G401 (cell line): Measurements from ENCODE around the gene CMTR2. TPM values are rescaled to one million over a fixed set of nuclear protein-coding genes. Genes with fewer than 3 reads are reported as not detected.

Experiments used
- total RNA-seq: library from RNA; depleted of rRNA; stranded (reverse); fragments of >200 nt; shearing (Covaris generic); gene quantifications from 2 replicates; pipeline ENCODE4 v1.2.3, GENCODE V29; 2014; rRNA removed

Gene CMTR2
- total RNA-seq, 1 experiment from 2014 or later = 16.1 TPM

Other genes with a start within 250 kb of the CMTR2 start
- gene HYDIN, start 58.7 kb downstream of the CMTR2 start, total RNA-seq = not detected in 2 replicates
- 0.14 TPM in 1 of 2 replicates, not detected in the other for gene CALB2, start 69.3 kb upstream of the CMTR2 start, total RNA-seq
- not detected in 2 replicates for gene TLE7, start 152.7 kb upstream of the CMTR2 start, total RNA-seq
- 8.5 and 13.4 TPM in 2 replicates for gene ZNF23, start 172.8 kb upstream of the CMTR2 start, total RNA-seq
- 2.2 and 2.3 TPM in 2 replicates for gene ZNF19, start 199.9 kb upstream of the CMTR2 start, total RNA-seq
- not detected in 2 replicates for gene CHST4, start 237.0 kb upstream of the CMTR2 start, total RNA-seq